ENCODE data around the gene CBX2.
"Not testable (repeated sequence)": the region's sequence is repeated elsewhere in the genome, so short reads cannot be mapped to it uniquely, and the experiment has no call there.

Gene CBX2

DNA sequence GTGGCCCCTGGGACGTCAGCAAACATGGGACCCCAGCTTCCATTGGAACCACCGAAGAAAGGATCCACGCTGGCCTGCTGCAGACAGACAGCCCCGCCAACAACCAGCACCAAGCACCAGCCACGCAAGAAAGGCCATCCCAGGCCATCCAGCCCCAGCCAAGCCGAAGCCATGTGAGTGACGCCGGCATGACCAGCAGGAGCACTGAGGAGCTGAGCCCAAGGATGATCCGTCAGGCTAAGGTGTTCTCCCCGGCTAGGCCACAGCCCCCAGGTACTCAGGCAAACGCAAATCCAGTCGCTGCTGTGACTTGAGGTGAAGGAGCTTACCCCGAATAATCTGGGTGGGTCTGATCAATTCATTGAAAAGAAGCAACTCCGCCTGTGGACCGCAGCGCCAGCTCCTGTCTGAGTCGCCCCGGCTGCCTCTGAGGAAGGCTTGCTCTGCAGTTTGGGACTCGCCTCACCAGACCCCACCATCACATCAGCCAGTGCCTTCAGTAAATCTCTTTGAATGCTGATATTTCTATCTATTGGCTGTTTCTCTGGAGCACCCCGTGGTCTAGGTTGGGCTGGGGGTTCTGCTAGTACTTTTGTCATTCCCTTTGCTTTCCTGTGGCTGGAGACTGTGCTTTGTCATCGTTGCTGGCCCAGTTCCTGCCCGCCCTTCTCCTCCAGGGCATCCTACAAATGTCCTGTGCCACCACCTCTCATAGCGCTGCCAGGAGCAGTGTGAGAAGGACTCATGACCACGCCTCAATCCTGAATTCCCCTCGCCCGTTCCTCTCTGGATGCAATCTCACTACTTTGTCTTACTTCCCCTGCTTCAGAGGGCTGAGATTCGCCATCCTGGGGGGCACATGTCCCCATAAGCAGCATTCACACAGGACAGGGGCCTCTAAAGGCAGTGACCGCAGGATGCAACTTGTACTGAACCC, 8.1 kb upstream of the CBX2 start:
- DNase-seq (ENCODE audit: low spot score) = no peak

DNA sequence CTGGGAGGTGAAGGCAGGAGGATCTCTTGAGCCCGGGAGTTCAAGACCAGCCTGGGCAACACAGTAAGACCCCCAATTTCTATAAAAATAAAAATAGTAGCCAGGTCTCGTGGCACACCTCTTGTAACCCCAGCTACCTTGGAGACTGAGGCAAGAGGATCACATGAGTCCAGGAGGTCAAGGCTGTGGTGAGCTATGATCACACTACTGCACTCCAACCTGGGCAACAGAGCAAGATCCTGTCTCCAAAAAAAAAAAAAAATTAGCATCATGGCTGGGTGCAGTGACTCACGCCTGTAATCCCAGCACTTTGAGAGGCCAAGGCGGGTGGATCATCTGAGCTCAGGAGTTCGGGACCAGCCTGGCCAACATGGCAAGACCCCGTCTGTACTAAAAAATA, 6.7 kb upstream of the CBX2 start:
- DNase-seq (ENCODE audit: low spot score) = no peak

DNA sequence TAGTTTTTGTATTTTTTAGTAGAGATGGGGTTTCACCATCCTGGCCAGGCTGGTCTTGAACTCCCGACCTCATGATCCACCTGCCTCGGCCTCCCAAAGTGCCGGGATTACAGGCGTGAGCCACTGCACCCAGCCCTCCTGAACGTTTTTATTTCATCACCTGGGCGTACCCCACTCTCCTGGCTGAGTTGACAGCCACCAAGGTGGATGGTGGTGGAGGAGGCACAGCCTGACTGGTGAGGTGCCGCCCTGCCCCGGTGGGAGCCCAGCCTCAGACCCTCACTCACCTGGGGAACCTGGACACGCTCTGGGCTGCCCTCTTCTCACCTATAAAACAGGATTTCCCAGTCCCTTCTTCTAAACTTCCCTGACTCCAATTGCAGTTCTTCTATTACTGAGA, 5.2 kb upstream of the CBX2 start:
- DNase-seq (ENCODE audit: low spot score) = not testable (repeated sequence)

DNA sequence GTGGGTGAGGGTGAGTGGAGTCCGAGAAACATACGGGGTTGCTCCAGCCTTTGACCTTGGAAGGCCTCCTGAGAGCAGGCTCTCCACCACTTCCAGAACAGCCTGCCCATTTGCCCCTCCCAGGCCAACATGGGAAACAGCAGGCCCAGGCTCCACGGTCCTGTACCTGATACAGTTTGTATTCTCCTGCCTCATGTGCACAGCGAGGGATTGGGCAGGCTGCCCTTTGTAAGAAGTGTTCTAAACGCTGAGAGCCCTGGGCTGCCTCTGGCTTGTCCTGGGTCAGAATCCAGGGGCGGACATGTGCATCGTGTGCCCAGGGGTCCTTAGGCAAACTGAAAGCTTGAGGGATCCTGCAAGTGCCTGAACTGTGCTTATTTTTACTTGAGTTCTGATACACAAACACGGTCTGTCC, 3.4 kb upstream of the CBX2 start:
- DNase-seq (ENCODE audit: low spot score) = no peak

DNA sequence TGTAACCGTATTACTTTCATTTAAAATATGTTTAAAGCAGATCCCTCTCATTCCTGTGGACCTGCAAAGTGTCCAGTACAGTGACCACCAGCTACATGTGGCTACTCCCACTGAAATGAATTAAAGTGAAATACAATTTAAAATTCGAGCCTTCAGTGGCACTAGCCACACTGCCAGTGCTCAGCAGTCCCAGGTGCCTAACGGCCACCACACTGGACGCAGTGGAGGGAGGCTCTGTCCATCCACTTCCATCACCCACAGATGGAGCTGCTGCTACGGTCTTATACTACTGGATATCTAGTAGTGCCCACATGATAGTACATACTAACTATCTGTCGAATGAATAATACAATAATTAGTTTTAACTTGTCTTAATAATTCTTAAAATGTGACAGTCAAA, 2.3 kb upstream of the CBX2 start:
- DNase-seq (ENCODE audit: low spot score) = no peak

DNA sequence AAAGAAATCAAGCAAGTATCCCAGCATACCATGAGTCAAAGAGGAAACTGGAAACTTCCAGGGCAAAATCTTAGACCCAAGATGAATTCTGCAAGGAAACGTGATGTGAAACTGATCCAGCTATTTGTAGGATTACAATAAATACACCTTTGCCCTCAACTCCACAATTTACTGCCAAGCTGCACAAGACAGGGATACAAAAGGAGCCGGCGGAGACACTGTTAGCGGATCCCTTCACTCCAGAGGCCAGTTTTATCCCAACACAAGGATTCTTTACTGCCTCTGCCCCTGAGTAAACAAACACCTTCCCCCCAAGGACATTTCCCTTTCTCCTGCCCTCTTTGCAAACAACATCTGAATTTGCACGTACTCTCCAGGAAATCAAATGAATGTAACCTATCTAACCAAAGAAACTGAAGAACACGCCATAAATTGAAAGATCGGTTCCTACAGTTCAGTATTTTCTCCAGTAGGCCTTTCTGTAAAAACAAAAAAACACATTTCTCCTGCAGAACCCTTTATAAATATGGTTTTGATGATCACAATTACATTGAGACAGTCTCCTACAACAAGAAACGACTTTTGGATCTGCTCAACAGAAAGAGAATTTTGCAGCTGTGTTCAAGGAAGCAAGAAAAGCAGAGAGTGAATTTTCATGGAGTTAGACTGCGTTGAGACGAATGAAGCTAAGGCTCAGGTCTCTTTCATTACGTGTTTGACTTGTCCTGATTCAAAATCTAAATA, 1.4 kb upstream of the CBX2 start:
- no peak for DNase-seq (ENCODE audit: low spot score)

DNA sequence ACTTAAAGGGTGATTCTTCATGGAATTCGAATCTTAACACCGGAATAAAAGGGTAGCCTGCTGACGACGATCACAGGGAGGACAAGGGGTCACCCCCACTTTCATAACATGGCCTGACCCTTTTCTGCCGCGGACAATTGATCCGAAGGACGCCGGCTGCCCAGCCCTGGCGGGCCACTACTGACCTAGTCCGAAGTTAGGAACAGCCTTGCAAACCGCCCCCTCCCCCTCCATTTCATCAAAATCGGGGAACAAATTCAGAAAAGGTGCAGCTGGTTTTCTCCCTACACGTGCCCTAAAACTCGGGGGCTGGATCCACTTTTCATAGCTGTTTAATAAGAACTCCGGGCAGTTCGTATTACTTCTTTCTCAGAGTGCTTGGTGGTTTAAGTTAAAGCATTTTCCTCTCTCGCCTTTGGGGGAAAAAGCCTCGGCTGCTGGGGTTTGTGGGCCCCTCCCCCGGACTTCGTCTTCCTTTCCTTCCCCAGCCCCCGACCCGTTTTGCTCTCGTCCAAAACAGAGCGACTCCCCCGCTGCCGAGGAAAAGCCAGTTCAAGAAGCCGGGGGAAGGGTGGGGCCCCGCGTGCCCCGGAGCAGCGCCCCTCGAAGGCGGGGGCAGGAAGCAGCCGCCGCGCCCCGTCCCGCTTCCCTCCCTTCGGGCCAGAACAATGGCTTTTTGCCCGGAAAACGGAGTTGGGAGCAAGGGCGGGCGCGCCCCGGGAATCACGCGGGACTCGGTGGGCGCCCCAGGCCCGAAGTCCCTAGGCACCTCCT, 641 bp upstream of the CBX2 start:
- DNase-seq (ENCODE audit: low spot score) = no peak

DNA sequence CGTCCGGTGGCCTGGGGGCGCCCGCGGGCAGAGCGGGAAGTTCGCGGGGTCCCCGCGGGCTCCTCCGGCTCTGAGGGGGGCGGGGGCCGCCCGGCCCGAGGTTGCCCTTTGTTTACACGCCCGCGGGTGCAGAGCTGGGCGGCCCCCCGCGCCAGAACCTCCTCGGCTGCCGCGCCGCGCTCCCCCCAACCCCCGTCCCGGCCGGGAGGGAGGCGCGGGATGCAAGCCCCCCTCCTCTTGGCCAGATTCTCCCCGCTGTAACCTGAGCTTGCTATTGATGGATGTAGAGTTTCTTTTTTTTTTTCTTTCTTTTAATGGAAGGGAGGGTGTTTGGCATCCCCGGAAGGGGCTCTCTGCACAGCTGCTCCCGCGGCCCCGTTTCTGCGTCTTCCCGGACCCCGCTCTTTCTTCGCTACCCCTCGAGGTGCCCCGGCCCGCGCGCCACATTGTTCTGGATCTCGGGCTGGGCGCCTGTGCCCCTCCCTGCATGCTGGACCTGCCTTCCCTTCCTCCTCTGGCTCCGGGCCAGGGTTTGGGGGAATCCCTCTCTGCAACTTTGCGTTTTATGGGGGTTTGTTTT, 646 bp downstream of the CBX2 start:
- DNase-seq (ENCODE audit: low spot score) = no peak

DNA sequence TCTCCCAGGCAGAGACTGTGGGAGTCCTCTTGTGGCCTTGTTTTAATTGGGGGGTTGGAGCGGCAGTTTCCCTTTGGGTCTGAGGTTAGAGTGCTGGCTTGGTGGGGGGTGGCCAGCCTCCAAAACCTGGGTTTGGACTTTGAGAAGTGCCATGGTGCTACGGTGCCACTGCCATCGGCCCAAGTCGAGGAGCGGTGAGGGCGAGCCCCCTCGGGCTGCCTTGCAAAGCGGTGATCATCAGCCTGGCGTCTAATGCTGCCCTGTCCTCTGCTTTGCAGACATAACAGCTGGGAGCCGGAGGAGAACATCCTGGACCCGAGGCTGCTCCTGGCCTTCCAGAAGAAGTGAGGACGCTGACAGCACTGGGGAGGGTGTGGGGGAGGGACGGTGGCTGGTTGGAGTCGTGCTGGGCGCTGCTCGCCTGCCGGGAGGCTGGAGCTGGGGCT, 1.2 kb downstream of the CBX2 start:
- no peak for DNase-seq (ENCODE audit: low spot score)

DNA sequence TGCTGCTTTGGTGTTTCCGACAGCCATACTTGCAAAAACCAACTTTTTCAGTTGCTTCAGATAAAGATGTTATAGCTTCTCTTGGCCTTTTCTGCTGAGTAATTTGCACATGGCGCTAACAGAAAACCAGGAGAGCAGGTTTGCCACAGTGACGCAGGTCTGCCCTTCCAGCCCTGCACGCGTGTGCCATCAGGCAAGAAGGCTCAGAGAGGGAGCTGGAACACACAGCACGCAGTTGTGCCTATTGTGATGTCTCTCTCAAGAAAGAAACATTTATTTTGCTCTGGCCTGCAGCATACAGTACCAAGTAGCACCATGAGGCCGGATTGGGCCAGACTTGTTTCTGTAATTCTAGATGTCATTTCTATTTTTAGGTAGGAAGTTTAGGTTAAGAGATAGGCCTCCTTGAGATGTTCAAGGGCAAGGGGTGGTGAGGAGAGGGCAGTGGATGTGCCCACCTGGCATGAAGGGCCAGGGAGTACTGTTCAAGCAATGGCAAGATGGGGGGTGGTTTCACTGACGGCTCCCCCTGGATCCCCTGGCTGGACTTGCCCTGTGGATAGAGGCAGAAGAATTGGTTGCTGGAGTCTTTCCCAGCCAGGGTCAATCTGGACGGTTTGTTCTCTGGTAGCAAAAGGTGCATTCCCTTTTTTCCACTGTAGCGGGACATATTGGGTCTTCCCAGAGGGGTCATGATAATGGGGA, 1.9 kb downstream of the CBX2 start:
- no peak for DNase-seq (ENCODE audit: low spot score)

DNA sequence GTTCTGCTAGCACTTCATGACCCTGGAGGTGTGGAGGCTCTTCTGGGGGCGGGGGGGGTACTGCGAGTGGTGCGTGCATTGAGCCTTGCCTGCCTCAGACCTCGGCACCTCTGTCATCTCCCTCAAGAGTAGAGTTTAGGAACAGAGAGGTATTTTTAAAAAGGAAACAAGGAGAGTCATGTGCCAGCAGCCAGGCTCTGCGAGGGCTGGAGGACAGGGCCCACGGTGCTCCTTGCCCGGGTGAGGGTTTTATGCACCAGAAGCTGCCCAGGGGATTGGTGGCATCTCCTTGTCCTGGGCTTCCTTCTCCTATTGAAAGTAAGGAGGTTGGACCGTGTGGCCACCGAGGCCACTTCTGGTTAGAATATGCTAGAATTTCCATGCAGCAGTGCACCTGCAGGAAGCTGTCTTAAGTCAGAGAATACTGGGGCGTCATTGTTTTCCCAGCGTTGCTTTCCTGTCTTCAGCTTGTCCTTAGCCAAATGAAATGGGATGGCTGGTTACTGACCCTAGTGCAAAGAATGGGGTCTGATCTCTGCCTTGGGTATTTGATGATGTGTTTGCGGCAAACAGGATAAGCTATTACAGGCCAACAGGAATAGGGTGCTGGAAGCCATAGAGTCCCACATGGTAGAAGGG, 3.2 kb downstream of the CBX2 start:
- no peak for DNase-seq (ENCODE audit: low spot score)

DNA sequence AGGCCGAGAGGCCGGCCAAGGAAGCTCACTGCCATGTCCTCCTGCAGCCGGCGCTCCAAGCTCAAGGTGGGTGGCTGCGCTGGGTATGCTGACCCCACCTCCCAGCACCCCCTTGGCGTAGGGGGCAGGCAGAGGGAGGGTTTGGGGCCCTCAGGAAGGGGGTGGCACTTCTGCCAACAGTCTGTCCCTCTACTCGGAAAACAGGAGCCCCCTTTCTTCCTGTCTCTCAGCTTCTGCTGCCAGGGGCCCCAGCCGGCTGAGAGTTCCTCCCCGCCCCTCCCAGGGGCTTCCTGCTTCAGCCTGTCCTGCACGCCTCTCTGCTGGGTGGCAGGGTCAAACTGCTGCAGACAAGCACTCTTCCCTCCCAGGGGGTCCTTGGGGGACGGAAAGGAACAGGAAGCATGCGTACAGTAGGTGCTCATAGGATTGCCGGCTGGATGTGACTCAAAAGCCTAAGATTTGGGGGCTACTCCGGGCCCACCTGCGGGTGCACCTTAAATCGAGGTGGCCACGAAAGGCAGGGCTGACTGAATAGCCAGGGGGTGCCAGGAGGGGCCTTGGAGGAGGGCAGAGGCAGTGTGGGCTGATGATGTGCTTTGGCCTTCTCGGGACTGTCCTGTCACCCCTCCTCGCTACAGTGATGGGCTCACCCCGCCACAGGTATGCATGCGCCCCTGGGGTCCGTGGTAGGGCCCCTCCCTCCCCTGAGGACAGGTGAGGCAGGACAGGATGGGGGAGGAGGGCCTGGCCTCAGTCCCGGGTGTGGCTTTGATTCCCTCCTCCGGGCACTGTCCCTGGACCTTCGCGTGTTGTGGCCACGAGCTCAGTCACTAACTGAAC, 4.0 kb downstream of the CBX2 start:
- no peak for DNase-seq (ENCODE audit: low spot score)

DNA sequence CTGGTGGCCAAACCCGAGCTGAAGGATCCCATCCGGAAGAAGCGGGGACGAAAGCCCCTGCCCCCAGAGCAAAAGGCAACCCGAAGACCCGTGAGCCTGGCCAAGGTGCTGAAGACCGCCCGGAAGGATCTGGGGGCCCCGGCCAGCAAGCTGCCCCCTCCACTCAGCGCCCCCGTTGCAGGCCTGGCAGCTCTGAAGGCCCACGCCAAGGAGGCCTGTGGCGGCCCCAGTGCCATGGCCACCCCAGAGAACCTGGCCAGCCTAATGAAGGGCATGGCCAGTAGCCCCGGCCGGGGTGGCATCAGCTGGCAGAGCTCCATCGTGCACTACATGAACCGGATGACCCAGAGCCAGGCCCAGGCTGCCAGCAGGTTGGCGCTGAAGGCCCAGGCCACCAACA, 5.9 kb downstream of the CBX2 start:
- no peak for DNase-seq (ENCODE audit: low spot score)

DNA sequence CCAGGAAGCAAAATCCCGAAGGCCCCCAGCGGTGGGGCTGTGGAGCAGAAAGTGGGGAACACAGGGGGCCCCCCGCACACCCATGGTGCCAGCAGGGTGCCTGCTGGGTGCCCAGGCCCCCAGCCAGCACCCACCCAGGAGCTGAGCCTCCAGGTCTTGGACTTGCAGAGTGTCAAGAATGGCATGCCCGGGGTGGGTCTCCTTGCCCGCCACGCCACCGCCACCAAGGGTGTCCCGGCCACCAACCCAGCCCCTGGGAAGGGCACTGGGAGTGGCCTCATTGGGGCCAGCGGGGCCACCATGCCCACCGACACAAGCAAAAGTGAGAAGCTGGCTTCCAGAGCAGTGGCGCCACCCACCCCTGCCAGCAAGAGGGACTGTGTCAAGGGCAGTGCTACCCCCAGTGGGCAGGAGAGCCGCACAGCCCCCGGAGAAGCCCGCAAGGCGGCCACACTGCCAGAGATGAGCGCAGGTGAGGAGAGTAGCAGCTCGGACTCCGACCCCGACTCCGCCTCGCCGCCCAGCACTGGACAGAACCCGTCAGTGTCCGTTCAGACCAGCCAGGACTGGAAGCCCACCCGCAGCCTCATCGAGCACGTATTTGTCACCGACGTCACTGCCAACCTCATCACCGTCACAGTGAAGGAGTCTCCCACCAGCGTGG, 6.5 kb downstream of the CBX2 start:
- DNase-seq (ENCODE audit: low spot score) = no peak

DNA sequence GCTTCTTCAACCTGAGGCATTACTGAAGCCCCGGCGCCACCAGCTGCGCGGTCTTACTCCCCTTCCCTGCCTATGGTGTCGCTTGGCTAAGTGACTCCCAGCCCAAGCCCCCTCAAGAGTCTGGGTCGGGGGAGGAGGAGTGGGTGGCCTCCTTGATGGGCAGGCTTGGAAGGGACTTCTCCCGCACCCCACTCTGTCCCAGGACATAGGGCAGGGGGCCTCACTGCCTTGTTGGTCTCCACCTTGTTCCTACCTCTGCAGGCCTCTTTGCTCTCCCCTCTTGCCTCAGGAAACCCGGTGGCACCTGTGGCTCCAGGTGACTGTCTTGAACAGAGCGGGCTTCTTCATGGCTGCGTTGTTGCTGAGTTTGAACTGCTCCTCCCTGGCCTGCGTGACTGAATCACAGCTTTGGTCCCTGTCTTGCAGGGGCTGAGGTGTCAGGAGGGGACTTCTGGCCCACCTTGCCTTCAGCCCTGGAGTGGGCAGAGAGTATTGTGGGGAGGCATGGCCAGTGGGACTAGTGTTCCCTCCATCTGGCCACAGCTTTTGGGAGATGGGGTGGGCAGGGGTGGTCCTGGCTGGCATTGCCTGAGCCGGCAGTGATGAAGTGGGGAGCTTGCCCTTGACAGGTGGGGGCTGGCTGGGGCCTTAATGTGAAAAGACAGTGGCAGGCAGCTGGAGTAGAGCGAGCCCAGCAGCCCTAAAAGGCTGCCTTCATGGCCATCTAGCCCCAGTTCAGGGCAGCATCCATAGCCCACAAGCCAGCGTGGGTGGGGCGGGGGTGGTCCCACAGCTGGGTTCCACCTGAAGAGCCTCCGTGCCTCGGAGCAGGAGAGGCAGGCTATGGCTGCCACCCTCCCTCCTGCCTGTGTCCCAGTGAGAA, 7.3 kb downstream of the CBX2 start:
- no peak for DNase-seq (ENCODE audit: low spot score)

DNA sequence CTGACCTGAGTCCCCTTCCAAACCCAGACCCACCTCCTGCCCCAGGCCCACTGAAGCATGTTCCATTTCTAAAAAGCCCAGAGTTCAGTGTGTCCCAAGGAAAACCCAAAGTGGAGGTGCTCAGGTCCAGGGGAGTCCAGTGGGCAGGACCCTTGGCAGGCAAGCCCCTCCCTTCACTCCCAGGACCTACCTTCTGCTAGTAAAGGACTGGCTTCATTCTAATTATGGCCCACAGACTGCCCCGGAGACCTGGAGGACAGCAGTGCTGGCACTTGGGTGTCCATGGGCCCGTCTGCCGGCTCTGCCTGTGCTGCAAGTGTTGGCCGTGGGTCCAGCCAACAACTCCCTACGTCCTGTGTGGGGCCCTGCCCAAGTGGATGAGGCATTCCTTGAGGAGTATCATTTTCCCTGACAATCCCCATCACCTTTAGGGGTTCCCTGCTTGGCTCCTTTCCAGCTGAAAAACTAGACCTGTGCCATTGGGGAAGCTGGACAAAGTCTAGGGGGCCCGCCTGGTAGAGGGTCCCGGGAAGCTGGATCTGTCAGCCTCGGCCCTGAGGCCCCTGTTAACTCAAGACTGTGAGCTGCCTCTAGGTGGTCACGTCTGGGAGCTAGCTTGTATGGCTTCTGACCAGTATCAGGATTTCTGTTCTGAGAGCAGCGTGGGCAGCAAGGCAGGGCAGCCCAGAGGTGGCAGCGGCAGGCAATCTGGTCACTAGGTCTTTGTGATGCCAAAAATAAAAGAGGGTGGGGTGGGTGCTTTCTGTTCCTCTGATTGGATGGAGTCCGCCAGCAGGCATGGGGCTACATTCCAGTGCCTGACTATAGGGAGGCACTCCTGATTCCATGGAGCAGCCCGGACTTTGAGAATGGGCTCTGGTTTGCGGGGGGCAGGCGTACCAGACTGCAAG, 8.2 kb downstream of the CBX2 start:
- DNase-seq (ENCODE audit: low spot score) = no peak

DNA sequence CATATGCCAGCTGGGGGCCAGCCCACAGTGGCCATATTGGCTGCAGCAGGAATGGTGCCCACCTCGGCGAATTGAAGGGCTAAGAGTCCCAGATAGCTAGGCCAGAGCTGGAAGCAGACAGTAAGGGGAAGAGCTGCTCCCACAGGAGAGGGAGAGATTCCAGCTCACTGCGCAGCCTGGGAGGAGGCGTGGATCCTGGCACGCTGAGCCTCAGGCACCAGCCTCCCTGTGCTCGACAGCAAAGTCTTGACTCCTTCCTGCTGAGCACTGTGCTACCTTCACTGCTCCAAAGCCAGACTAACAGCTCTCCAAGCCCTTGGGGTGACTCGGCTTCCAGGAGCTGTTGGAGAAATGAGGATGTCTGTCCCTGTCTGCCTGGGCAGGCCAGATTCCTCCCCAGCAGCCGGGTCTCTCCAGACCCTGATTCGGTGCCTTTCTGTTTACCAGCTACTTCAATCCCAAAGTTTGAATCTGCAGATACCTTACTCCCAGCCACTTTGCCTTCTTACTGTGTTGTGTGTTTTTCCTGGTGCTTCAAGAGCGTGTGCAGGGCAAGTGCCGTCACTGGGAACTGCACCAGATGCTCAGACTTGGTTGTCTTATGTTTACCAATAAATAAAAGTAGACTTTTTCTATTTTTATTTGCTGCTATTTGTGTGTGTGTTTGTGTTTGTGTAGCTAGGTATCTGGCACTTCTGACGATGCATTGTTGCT, 9.1 kb downstream of the CBX2 start:
- DNase-seq (ENCODE audit: low spot score) = no peak

Data from AG08395 (cell line).